Spleen (tissue), 11 donors: ENCODE results near the gene PPIA. TPM values are rescaled to one million over a fixed set of nuclear protein-coding genes. Genes with fewer than 3 reads are reported as not detected.

Experiments used
- DNase-seq: peaks from one replicate; pipeline ENCODE4 v3.0.0-alpha.2; 2020
- H3K27ac ChIP-seq, 8 donors: fragments of 200-600 bp; sonication (generic) in 7 of 8; 1 replicate in 4 of 8; 2 replicates in 4 of 8; pipeline versions ENCODE4 v1.5.0 to v1.8.0; 2016 to 2021; ENCODE audit warnings: inconsistent platforms in 4 of 8, mild to moderate bottlenecking in 4 of 8, moderate library complexity in 1 of 8
- H3K27me3 ChIP-seq, 7 donors: fragments of 200-600 bp; sonication (generic) in 6 of 7; replicated peaks in 1 of 7; 1 replicate in 4 of 7; 2 replicates in 3 of 7; pipeline versions ENCODE4 v1.5.0 to v1.8.0; 2016 to 2021; ENCODE audit warnings: inconsistent platforms in 3 of 7, mild to moderate bottlenecking in 1 of 7
- H3K36me3 ChIP-seq, 6 donors: fragments of 200-600 bp; sonication (generic) in 5 of 6; 1 replicate in 4 of 6; 2 replicates in 2 of 6; pipeline versions ENCODE4 v1.5.0 to v1.8.0; 2016 to 2021; ENCODE audit warnings: inconsistent platforms in 2 of 6
- H3K4me1 ChIP-seq, 6 donors: fragments of 200-600 bp; sonication (generic) in 5 of 6; 1 replicate in 3 of 6; 2 replicates in 3 of 6; pipeline versions ENCODE4 v1.5.0 to v1.8.0; 2016 to 2021; ENCODE audit warnings: inconsistent platforms in 3 of 6
- H3K4me3 ChIP-seq, 8 donors: fragments of 200-600 bp; sonication (generic) in 7 of 8; 1 replicate in 4 of 8; 2 replicates in 4 of 8; pipeline versions ENCODE4 v1.5.0 to v1.8.0; 2016 to 2021; ENCODE audit warnings: inconsistent platforms in 4 of 8, mild to moderate bottlenecking in 4 of 8, moderate library complexity in 2 of 8
- H3K9me3 ChIP-seq, 8 donors: fragments of 200-600 bp; sonication (generic) in 7 of 8; 1 replicate in 4 of 8; 2 replicates in 4 of 8; pipeline versions ENCODE4 v1.5.0 to v1.8.0; 2016 to 2021; ENCODE audit warnings: inconsistent platforms in 4 of 8
- POLR2A ChIP-seq, 3 donors: fragments of 450-650 bp; IDR thresholded peaks; one replicate each; pipeline ENCODE4 v1.5.1; 2017; ENCODE audit warnings: antibody characterized with exemption in 3 of 3, mild to moderate bottlenecking in 1 of 3
- POLR2AphosphoS5 ChIP-seq, 3 donors: sonication (generic); formaldehyde crosslinking; IDR thresholded peaks; one replicate each; pipeline ENCODE4 v1.5.1; 2017; ENCODE audit warnings: antibody characterized with exemption in 3 of 3
- WGBS, 5 donors: extraction: QIAGEN DNeasy Blood & Tissue Kit in 3 of 5; methylation state at CpG; one replicate each; pipeline versions ENCODE4 v1.1.5 to v1.1.7; 2013 to 2018; 5-methylcytosine and 5-hydroxymethylcytosine counted together
- intact Hi-C: fragments of 100-400 bp; cut with DNase I; formaldehyde crosslinking; loops from one replicate; pipeline ENCODE4 v1.15.0; 2023; ENCODE audit warnings: low total_unique reads
- polyA plus RNA-seq, 3 donors: library from polyadenylated mRNA; stranded (reverse); fragments of 200-250 nt; gene quantifications; one replicate each; pipeline ENCODE4 v1.2.1, GENCODE V29; 2013
- total RNA-seq, 7 donors: library from RNA; depleted of rRNA in 3 of 7; stranded (reverse); fragments of >200 nt in 3 of 7; fragmentation: NEBNext Ultra II Directional in 4 of 7; extraction: Animal tissue kit (Norgen Biotek cat#: 25700) in 4 of 7; gene quantifications; one replicate each; pipeline versions ENCODE4 v1.1.0 to v1.2.1, GENCODE V29; 2016 to 2021
- TF ChIP-seq, protein P1 (sequence below), 11 experiments: fragments of 200-600 bp in 7 of 11; fragments of 450-650 bp in 4 of 11; sonication (generic) in 4 of 11; IDR thresholded peaks in 8 of 11; conservative IDR thresholded peaks in 3 of 11; 1 replicate in 7 of 11; 2 replicates in 4 of 11; pipeline versions ENCODE4 v1.4.0 to v1.8.0; 2016 to 2021; ENCODE audit warnings: antibody characterized with exemption in 11 of 11, inconsistent platforms in 4 of 11, mild to moderate bottlenecking in 1 of 11
- donor health status: healthy with polysubstance abuse.
- donor health status: DM: no; HTN: no; CAD: no; lungs with moderate emphysema.
- donor health status: DM: no; HTN: no; CAD: no.
- donor health status: Bipolar disorder and iron deficiency.
- donor health status: healthy.
- donor health status: DM: no; HTN: no; CAD: no.
- donor health status: DM: yes; HTN: yes; CAD: no.

PPIA gene
- total and polyA plus RNA-seq, 10 donors: 877 to 3,651 (median 1,259) TPM

DNA sequence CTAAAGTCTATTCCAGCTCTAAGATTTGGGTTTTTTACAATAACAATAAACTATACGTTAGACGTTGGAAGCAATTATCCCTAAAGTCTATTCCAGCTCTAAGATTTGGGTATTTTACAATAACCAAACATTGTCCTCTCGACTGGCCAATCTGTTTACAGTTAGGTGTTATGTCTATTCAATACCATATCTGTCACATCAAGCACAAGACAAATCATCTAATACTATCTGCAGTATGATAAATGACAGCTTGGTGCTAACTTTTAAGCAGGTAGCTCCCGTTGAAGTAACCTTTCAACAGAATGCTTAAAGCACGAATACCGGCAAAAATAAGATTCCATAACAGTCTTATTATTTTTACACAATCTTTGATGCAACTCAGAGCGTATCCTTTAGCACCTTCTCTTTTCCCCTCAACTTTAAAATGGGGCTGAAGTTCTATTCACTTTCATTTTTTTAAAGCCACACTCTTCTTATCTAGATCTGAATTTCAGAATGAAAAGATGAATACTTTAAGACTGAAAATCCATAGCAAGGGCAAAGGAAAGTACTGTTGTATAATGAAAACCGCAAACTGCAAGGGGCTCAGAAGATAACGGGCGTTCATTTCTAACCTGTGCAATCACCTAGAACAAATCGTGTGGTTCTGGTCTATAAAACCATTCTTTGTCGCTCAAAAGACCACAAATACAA lies 50.5 kb downstream of the PPIA start:
- Histone ChIP-seq H3K4me3 (peak overlapping the region; percentile 43 to 83 (median 63)), H3K27ac (peak overlapping the region; percentile 69 to 99 (median 98)), H3K4me1 (peaks cover 18 to 75% (median 53%) of the 10 kb centered on the region in 6 donors), H3K9me3 (no peaks in the 10 kb centered on the region), H3K36me3 (peaks cover 0 to 13% (median 0%) of the 10 kb centered on the region in 6 donors), H3K27me3 (no peaks in the 10 kb centered on the region)
- 0 to 1% (median 1%) methylated on average over 12 of the region's 12 CpGs for WGBS, 5 donors
- no peak for TF ChIP-seq POLR2AphosphoS5 (IDR thresholded peaks at IDR 0.05)
- TF ChIP-seq, protein P1, sequence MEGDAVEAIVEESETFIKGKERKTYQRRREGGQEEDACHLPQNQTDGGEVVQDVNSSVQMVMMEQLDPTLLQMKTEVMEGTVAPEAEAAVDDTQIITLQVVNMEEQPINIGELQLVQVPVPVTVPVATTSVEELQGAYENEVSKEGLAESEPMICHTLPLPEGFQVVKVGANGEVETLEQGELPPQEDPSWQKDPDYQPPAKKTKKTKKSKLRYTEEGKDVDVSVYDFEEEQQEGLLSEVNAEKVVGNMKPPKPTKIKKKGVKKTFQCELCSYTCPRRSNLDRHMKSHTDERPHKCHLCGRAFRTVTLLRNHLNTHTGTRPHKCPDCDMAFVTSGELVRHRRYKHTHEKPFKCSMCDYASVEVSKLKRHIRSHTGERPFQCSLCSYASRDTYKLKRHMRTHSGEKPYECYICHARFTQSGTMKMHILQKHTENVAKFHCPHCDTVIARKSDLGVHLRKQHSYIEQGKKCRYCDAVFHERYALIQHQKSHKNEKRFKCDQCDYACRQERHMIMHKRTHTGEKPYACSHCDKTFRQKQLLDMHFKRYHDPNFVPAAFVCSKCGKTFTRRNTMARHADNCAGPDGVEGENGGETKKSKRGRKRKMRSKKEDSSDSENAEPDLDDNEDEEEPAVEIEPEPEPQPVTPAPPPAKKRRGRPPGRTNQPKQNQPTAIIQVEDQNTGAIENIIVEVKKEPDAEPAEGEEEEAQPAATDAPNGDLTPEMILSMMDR (IDR thresholded peaks at IDR 0.05 in 8 of 11, conservative IDR thresholded peaks at IDR 0.05 in 3 of 11): no peak
- TF ChIP-seq POLR2A (IDR thresholded peaks at IDR 0.05): no peak
- intact Hi-C loops: loop anchor here (5.0 kb wide), 1 partner anchor 260 kb away; no protein-coding TSS in a partner anchor
- DNase-seq: no peak

DNA sequence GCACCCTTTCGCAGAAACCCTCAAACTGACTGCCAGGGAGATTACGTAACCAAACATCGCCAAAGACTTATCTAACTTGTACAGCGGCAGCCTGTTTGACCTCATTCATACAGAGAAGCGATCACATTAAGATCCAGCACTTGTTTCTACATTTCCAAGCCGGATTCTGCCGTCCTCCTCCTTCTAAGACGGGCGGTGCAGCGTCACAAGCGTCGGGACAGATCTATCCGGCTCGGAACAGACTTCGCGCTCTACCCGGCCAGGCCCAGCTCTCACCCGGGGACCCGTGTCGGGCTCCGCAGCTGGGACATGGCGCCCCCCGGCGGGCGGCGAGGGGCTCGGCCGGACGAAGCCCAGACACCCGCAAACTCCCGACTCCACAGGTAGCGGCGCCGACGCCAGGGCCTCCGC lies 51.0 kb downstream of the PPIA start:
- H3K4me3 ChIP-seq: peak overlapping the region; percentile 43 to 83 (median 63)
- H3K27me3 ChIP-seq: no peaks in the 10 kb centered on the region
- peak overlapping the region; percentile 69 to 99 (median 98) for H3K27ac ChIP-seq
- peaks cover 13 to 69% (median 50%) of the 10 kb centered on the region in 6 donors for H3K4me1 ChIP-seq
- peak; percentile 98 for DNase-seq
- TF ChIP-seq POLR2A (IDR thresholded peaks at IDR 0.05): no peak
- peak in 1 of 3 donors; percentile 43 for TF ChIP-seq POLR2AphosphoS5 (IDR thresholded peaks at IDR 0.05)
- TF ChIP-seq, protein P1 (IDR thresholded peaks at IDR 0.05 in 8 of 11, conservative IDR thresholded peaks at IDR 0.05 in 3 of 11): peak; percentile 65 to 98 (median 91)
- peaks cover 0 to 9% (median 0%) of the 10 kb centered on the region in 6 donors for H3K36me3 ChIP-seq
- H3K9me3 ChIP-seq: no peaks in the 10 kb centered on the region
- intact Hi-C loops: loop anchor here (5.0 kb wide), 1 partner anchor 260 kb away; no protein-coding TSS in a partner anchor
- 0% methylated on average over 15 to 36 of the region's 36 CpGs for WGBS, 5 donors

DNA sequence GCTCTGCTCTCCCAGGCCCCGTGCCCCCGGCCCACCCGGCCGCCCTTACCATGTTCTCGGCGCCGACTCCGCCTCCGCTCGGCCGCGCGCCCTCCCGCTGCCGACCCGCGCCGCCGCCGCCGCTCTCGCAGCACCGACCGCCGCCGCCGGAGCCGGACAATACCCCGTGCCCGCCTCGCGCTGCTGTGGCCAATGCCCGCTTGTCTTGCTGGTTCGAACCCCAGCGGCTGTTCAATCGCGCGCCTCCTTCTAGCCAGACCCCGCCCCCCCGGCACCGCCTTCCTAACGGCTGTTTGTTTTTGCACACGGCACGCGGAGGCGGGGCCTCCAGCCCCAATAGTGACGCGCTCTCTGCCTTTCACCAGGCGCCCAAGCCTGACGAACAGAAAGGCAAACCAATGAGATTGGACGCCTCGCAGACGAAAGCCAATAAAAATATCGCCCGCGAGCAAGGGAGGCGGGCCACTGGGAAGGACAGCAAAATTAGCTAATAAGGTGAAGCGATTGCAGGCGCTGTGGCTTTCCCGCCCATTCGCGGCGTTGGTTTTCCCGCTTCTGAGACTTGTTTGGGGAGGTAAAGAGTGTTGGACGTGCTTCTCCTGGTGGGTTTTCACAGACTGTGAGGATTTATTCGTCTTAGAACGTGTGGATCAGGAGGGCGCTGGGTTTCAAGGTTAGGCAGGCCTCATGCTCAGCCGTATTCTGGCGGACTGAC lies 51.6 kb downstream of the PPIA start, which contains the start of gene H2AZ2:
H2AZ2 (minus strand) TSS at position 168 of the 715 bp plus-strand sequence; CDS start at position 52, 116 bp downstream.
- DNase-seq: peak; percentile 100
- no peaks in the 10 kb centered on the region for H3K27me3 ChIP-seq
- peaks cover 11 to 63% (median 48%) of the 10 kb centered on the region in 6 donors for H3K4me1 ChIP-seq
- H3K27ac ChIP-seq: peak within 1 kb of the TSS; percentile 79 to 99 (median 98)
- peak within 1 kb of the TSS; percentile 56 to 83 (median 68) for H3K4me3 ChIP-seq
- H3K36me3 ChIP-seq: peaks cover 0 to 4% (median 0%) of the 10 kb centered on the region in 6 donors
- 0 to 1% (median 1%) methylated on average over 38 to 70 of the region's 70 CpGs for WGBS, 5 donors
- intact Hi-C loops: loop anchor here (5.0 kb wide), 1 partner anchor 261 kb away; no protein-coding TSS in a partner anchor
- TF ChIP-seq POLR2AphosphoS5 (IDR thresholded peaks at IDR 0.05) (peak; percentile 89 to 92 (median 92)), POLR2A (IDR thresholded peaks at IDR 0.05) (peak in 2 of 3 donors; percentile 53 to 73)
- TF ChIP-seq, protein P1 (IDR thresholded peaks at IDR 0.05 in 8 of 11, conservative IDR thresholded peaks at IDR 0.05 in 3 of 11): peak in 6 of 11 experiments; percentile 15 to 67 (median 51)
- no peaks in the 10 kb centered on the region for H3K9me3 ChIP-seq
